Measurements from ENCODE around the gene REM2.
A peak's percentile ranks its signal among the peaks of the same experiment; 100 is the strongest.

- no peak for TF ChIP-seq CTCF (IDR thresholded peaks at IDR 0.05)
- TF ChIP-seq POLR2AphosphoS5 (IDR thresholded peaks at IDR 0.05), result peak; percentile 46 to 84
- TF ChIP-seq POLR2A (IDR thresholded peaks at IDR 0.05; ENCODE audit: low read depth), result peak; percentile 45
These were observed 45.1 kb upstream of the REM2 start for GRCh38 chr14:22837750-22838538.

All from esophagus muscularis mucosa (tissue), 3 donors.